Measurements from ENCODE around the gene TGFBR3. TPM values are rescaled to one million over a fixed set of nuclear protein-coding genes. Genes with fewer than 3 reads are reported as not detected.

Gene TGFBR3
- total and polyA plus RNA-seq, 2 of the 8 experiments (the other 6 are each of a cell fraction or from before 2014, with no cell fraction given), result 2.0 to 6.1 TPM

- Histone ChIP-seq H3K4ac (replicated peaks; ENCODE audit: insufficient read length, low read depth, low read length) (no peak overlapping the region), H3K79me1 (ENCODE audit: low read depth, low read length) (no peaks in the 10 kb centered on the region), H2BK20ac (ENCODE audit: low read length) (no peak overlapping the region), H2BK120ac (replicated peaks; ENCODE audit: low read depth, low read length) (no peak overlapping the region), H3K27me3 (replicated peaks in 1 of 4; ENCODE audit: control insufficient read depth in 3 of 4, extremely low read depth in 1 of 4, insufficient read depth in 3 of 4, low read length in 3 of 4) (no peaks in the 10 kb centered on the region), H2AFZ (ENCODE audit: low read length) (no peak overlapping the region), H3K4me2 (ENCODE audit: insufficient read depth in 1 of 2, low read depth in 2 of 2, low read length in 2 of 2) (no peak overlapping the region), H3K9ac (replicated peaks in 1 of 4; ENCODE audit: extremely low read depth in 1 of 4, low read depth in 3 of 4, low read length in 3 of 4) (no peak overlapping the region), H4K8ac (ENCODE audit: extremely low read depth, insufficient read depth, low read length) (no peak overlapping the region), H3K18ac (ENCODE audit: extremely low read depth, low read length) (no peak overlapping the region), H3K4me3 (ENCODE audit: extremely low read depth in 1 of 4, insufficient read depth in 2 of 4, low read depth in 3 of 4, low read length in 4 of 4) (no peak overlapping the region), H3K4me1 (replicated peaks in 1 of 4; ENCODE audit: control insufficient read depth in 3 of 4, insufficient read depth in 4 of 4, low read length in 3 of 4) (peaks cover 0 to 11% (median 3%) of the 10 kb centered on the region in 4 experiments; a peak in 4 of 7 replicates), H2BK5ac (ENCODE audit: low read depth, low read length) (no peak overlapping the region), H4K5ac (ENCODE audit: insufficient read length, low read depth, low read length) (no peak overlapping the region), H3K23ac (ENCODE audit: insufficient read length) (no peak overlapping the region), H2AK5ac (ENCODE audit: low read depth, low read length) (no peak overlapping the region), H3K14ac (ENCODE audit: insufficient read length) (no peak overlapping the region), H2BK12ac (ENCODE audit: low read depth, low read length) (no peak overlapping the region), H2BK15ac (ENCODE audit: low read length) (no peak overlapping the region), H3K56ac (replicated peaks; ENCODE audit: insufficient read length, low read depth, low read length) (no peak overlapping the region), H4K20me1 (replicated peaks in 1 of 2; ENCODE audit: control insufficient read depth in 1 of 2, insufficient read depth in 2 of 2, low read length in 2 of 2) (no peaks in the 10 kb centered on the region), H3K36me3 (ENCODE audit: control insufficient read depth in 2 of 4, insufficient read depth in 4 of 4, low read length in 3 of 4) (no peaks in the 10 kb centered on the region), H3K23me2 (ENCODE audit: low read depth, low read length) (no peaks in the 10 kb centered on the region), H3K79me2 (ENCODE audit: control insufficient read depth in 1 of 2, insufficient read depth in 2 of 2, low read length in 2 of 2) (no peaks in the 10 kb centered on the region), H4K91ac (replicated peaks; ENCODE audit: insufficient read length, low read length) (no peak overlapping the region), H3K27ac (ENCODE audit: low read depth, low read length) (no peak overlapping the region), H3K9me3 (ENCODE audit: insufficient read depth in 2 of 2, low read depth in 1 of 2, low read length in 1 of 2) (no peaks in the 10 kb centered on the region)
- CTCF ChIA-PET (ENCODE audit: partially characterized antibody), result interaction anchor here (1.2 to 2.2 kb wide), 5 partner anchors 13 to 148 kb away, joined by 3 to 8 read pairs (median 3); no protein-coding TSS in a partner anchor
- TF ChIP-seq EP300 (IDR thresholded peaks at IDR 0.05; ENCODE audit: borderline replicate concordance in 1 of 2, low read depth in 2 of 2, low read length in 2 of 2), result no peak
- TF ChIP-seq SP4 (IDR thresholded peaks at IDR 0.05; ENCODE audit: low read length), result no peak
- TF ChIP-seq ATF3 (IDR thresholded peaks at IDR 0.05; ENCODE audit: insufficient read depth, low read depth, low read length), result no peak
- TF ChIP-seq HDAC2 (IDR thresholded peaks at IDR 0.05; ENCODE audit: borderline replicate concordance in 1 of 2, low read depth in 2 of 2, low read length in 2 of 2), result no peak
- no peak for TF ChIP-seq CEBPB (IDR thresholded peaks at IDR 0.05; ENCODE audit: low read depth, low read length)
- no peak for TF ChIP-seq BACH1 (IDR thresholded peaks at IDR 0.05; ENCODE audit: low read length)
- TF ChIP-seq JUND (IDR thresholded peaks at IDR 0.05; ENCODE audit: low read length), result no peak
- TF ChIP-seq SUZ12 (IDR thresholded peaks at IDR 0.05; ENCODE audit: low read length), result no peak
- TF ChIP-seq EGR1 (IDR thresholded peaks at IDR 0.05; ENCODE audit: borderline replicate concordance, low read depth, low read length), result no peak
- POLR2A ChIA-PET (ENCODE audit: partially characterized antibody), result no interaction called here
- 92% methylated on average over 1 of the region's 1 CpG; no CpG with 5 or more reads in 1 of the 2 experiments for WGBS, 2 experiments (ENCODE audit: extremely low coverage in 1 of 2, insufficient coverage in 1 of 2, insufficient read length in 1 of 2, insufficient replicate concordance in 2 of 2, low coverage in 1 of 2, low lambda C conversion rate in 2 of 2, missing lambda C conversion rate in 1 of 2)
- FAIRE-seq, result no peak
- DNase-seq (ENCODE audit: low read depth in 1 of 2, low spot score in 2 of 2), result no peak
These were observed 108.8 kb downstream of the TGFBR3 start for GRCh38 chr1:91777196-91777595.

Data from H1 (cell line).